ENCODE measurements around the gene MFAP4. TPM values are rescaled to one million over a fixed set of nuclear protein-coding genes. Genes with fewer than 3 reads are reported as not detected.

The MFAP4 gene
- total RNA-seq, 1 experiment from 2014 or later, result 1.5 TPM

- no peak overlapping the region for H3T11ph ChIP-seq (ENCODE audit: low read length)
- no peaks in the 10 kb centered on the region for H3K27me3 ChIP-seq (ENCODE audit: insufficient read depth, low read length)
- no peak overlapping the region for H3K4ac ChIP-seq (ENCODE audit: low read depth, low read length)
- H2BK120ac ChIP-seq (ENCODE audit: low read depth, low read length, poor library complexity, severe bottlenecking), result no peak overlapping the region
- H4K91ac ChIP-seq (ENCODE audit: insufficient read length, low read depth, low read length), result no peak overlapping the region
- H3K23me2 ChIP-seq (ENCODE audit: insufficient read length, low read depth, low read length, poor library complexity, severe bottlenecking), result no peaks in the 10 kb centered on the region
- no peak overlapping the region for H3K9ac ChIP-seq (ENCODE audit: extremely low read depth, insufficient read length, low read length)
- DNase-seq, result no peak
- Mint-ChIP-seq H3K9me3 (peaks cover 0 to 2% of the 10 kb centered on the region in 2 experiments; a peak in 1 of 5 replicates), H3K4me1 (peaks cover 49 to 65% of the 10 kb centered on the region in 2 experiments), H3K27me3 (ENCODE audit: low read depth) (no peaks in the 10 kb centered on the region), H3K27ac (peak overlapping the region in 2 of 3 experiments; percentile 35 to 63; a peak in 1 of 7 replicates), H3K36me3 (ENCODE audit: insufficient read depth in 1 of 3, low read depth in 3 of 3) (no peaks in the 10 kb centered on the region), H3K4me3 (no peak overlapping the region)
- H2AFZ ChIP-seq (ENCODE audit: low read length), result no peak overlapping the region
- no peak overlapping the region for H4K8ac ChIP-seq (replicated peaks; ENCODE audit: insufficient read length, low read depth, low read length)
- no peak overlapping the region for H2BK12ac ChIP-seq (ENCODE audit: insufficient read length, low read depth, low read length)
- no peak overlapping the region for H3K23ac ChIP-seq (ENCODE audit: insufficient read length, low read depth, low read length)
- no peak for TF ChIP-seq CTCF (conservative IDR thresholded peaks at IDR 0.05)
- H4K20me1 ChIP-seq (ENCODE audit: control insufficient read depth, insufficient read depth, insufficient read length), result no peaks in the 10 kb centered on the region
- no peak overlapping the region for H4K5ac ChIP-seq (ENCODE audit: insufficient read length, low read depth, low read length)
- no peak overlapping the region for H2BK15ac ChIP-seq (ENCODE audit: low read depth, low read length)
- no peak overlapping the region for H2AK5ac ChIP-seq (ENCODE audit: insufficient read length, low read length)
- H3K79me2 ChIP-seq (ENCODE audit: insufficient read depth, low read length), result no peaks in the 10 kb centered on the region
- H3K9me3 ChIP-seq (ENCODE audit: control insufficient read depth, low read depth, low read length), result no peaks in the 10 kb centered on the region
- no peak overlapping the region for H3K14ac ChIP-seq (ENCODE audit: insufficient read depth, low read length)
- H3K4me1 ChIP-seq (ENCODE audit: insufficient read depth, low read length), result peaks cover 7% of the 10 kb centered on the region
- H2BK5ac ChIP-seq (ENCODE audit: insufficient read length, low read length), result no peak overlapping the region
- no peak overlapping the region for H3K4me2 ChIP-seq (ENCODE audit: insufficient read depth, insufficient read length, low read length)
- no peak overlapping the region for H2BK20ac ChIP-seq (ENCODE audit: low read depth, low read length, poor library complexity, severe bottlenecking)
- no peaks in the 10 kb centered on the region for H3K79me1 ChIP-seq (ENCODE audit: insufficient read depth, low read depth, low read length, poor library complexity, severe bottlenecking)
- H3K18ac ChIP-seq (ENCODE audit: insufficient read length, low read depth, low read length), result no peak overlapping the region
- H3K27ac ChIP-seq (ENCODE audit: insufficient read length, low read depth, low read length), result no peak overlapping the region
- H3K56ac ChIP-seq (ENCODE audit: insufficient read length, low read depth, low read length), result no peak overlapping the region
- WGBS (ENCODE audit: extremely low coverage, insufficient read length, low lambda C conversion rate), result no CpG with 5 or more reads among the region's 3 CpGs
Observed at GRCh38 chr17:19431691-19432090, 44.7 kb upstream of the MFAP4 start.

Measured in H9 (cell line).